Ascending aorta (tissue), 2 donors: Measurements from ENCODE around the gene TRIM33. TPM values are rescaled to one million over a fixed set of nuclear protein-coding genes. Genes with fewer than 3 reads are reported as not detected.

ENCODE experiments used
- DNase-seq, 2 donors: peaks; one replicate each; pipeline ENCODE4 v3.0.0-alpha.2; 2019; ENCODE audit warnings: low spot score in 2 of 2
- H3K27ac ChIP-seq, 2 donors: fragments of 200-600 bp; sonication (generic); one replicate each; pipeline ENCODE4 v1.5.1; 2016 to 2017; ENCODE audit warnings: mild to moderate bottlenecking in 1 of 2
- H3K27me3 ChIP-seq: fragments of 200-600 bp; sonication (generic); one replicate; pipeline ENCODE4 v1.5.1; 2017
- H3K36me3 ChIP-seq, 2 donors: fragments of 200-600 bp; sonication (generic); one replicate each; pipeline ENCODE4 v1.5.1; 2016
- H3K4me1 ChIP-seq, 2 donors: fragments of 200-600 bp; sonication (generic); one replicate each; pipeline ENCODE4 v1.5.1; 2016 to 2017; ENCODE audit warnings: mild to moderate bottlenecking in 1 of 2
- H3K4me3 ChIP-seq, 2 donors: fragments of 200-600 bp; sonication (generic); one replicate each; pipeline ENCODE4 v1.5.1; 2016 to 2017; ENCODE audit warnings: mild to moderate bottlenecking in 1 of 2
- H3K9me3 ChIP-seq, 2 donors: fragments of 200-600 bp; sonication (generic); one replicate each; pipeline ENCODE4 v1.5.1; 2016
- CTCF ChIP-seq, 3 experiments: fragments of 200-600 bp in 2 of 3; fragments of 450-650 bp in 1 of 3; sonication (generic) in 2 of 3; IDR thresholded peaks; one replicate each; pipeline ENCODE4 v1.5.1; 2016 to 2019; ENCODE audit warnings: antibody characterized with exemption in 3 of 3, mild to moderate bottlenecking in 1 of 3, moderate library complexity in 1 of 3
- intact Hi-C: fragments of 100-400 bp; cut with DNase I; formaldehyde crosslinking; loops from one replicate; pipeline ENCODE4 v1.15.1; 2023
- total RNA-seq: library from RNA; depleted of rRNA; stranded (reverse); fragments of >200 nt; gene quantifications from one replicate; pipeline ENCODE4 v1.1.0, GENCODE V29; 2016

TRIM33 gene
- total RNA-seq, 1 donor from 2014 or later: 42.5 TPM

GRCh38 chr1:114468047-114468446 lies 43.0 kb downstream of the TRIM33 start:
- H3K27ac ChIP-seq: no peak overlapping the region
- no peaks in the 10 kb centered on the region for H3K9me3 ChIP-seq
- H3K4me3 ChIP-seq: no peak overlapping the region
- H3K4me1 ChIP-seq: peaks cover 0 to 8% of the 10 kb centered on the region in 2 donors
- no peak for DNase-seq
- intact Hi-C loops: no loop called here
- no peaks in the 10 kb centered on the region for H3K27me3 ChIP-seq
- no peak for TF ChIP-seq CTCF (IDR thresholded peaks at IDR 0.05)
- H3K36me3 ChIP-seq: no peaks in the 10 kb centered on the region

GRCh38 chr1:114467491-114467890 lies 43.5 kb downstream of the TRIM33 start:
- intact Hi-C loops: no loop called here
- H3K36me3 ChIP-seq: no peaks in the 10 kb centered on the region
- no peak overlapping the region for H3K4me3 ChIP-seq
- peaks cover 0 to 8% of the 10 kb centered on the region in 2 donors for H3K4me1 ChIP-seq
- H3K9me3 ChIP-seq: no peaks in the 10 kb centered on the region
- TF ChIP-seq CTCF (IDR thresholded peaks at IDR 0.05): no peak
- H3K27ac ChIP-seq: no peak overlapping the region
- no peaks in the 10 kb centered on the region for H3K27me3 ChIP-seq
- DNase-seq: no peak

GRCh38 chr1:114466334-114467014 lies 44.5 kb downstream of the TRIM33 start:
- intact Hi-C loops: no loop called here

GRCh38 chr1:114462963-114463362 lies 48.0 kb downstream of the TRIM33 start:
- H3K4me1 ChIP-seq: peaks cover 0 to under 1% of the 10 kb centered on the region in 2 donors
- DNase-seq: no peak
- TF ChIP-seq CTCF (IDR thresholded peaks at IDR 0.05): no peak
- H3K36me3 ChIP-seq: no peaks in the 10 kb centered on the region
- intact Hi-C loops: no loop called here
- no peak overlapping the region for H3K4me3 ChIP-seq
- no peaks in the 10 kb centered on the region for H3K27me3 ChIP-seq
- H3K9me3 ChIP-seq: no peaks in the 10 kb centered on the region
- H3K27ac ChIP-seq: no peak overlapping the region

More at GRCh38 chr1:114466334-114467014, 44.5 kb downstream of the TRIM33 start:
- Histone ChIP-seq H3K9me3 (no peaks in the 10 kb centered on the region), H3K27ac (no peak overlapping the region), H3K27me3 (no peaks in the 10 kb centered on the region), H3K36me3 (no peaks in the 10 kb centered on the region), H3K4me1 (peaks cover 0 to 8% of the 10 kb centered on the region in 2 donors), H3K4me3 (no peak overlapping the region)
- no peak for DNase-seq
- TF ChIP-seq CTCF (IDR thresholded peaks at IDR 0.05): no peak

GRCh38 chr1:114462341-114462740 lies 48.7 kb downstream of the TRIM33 start:
- Histone ChIP-seq H3K4me1 (no peaks in the 10 kb centered on the region), H3K27me3 (no peaks in the 10 kb centered on the region), H3K4me3 (no peak overlapping the region), H3K27ac (no peak overlapping the region), H3K9me3 (no peaks in the 10 kb centered on the region), H3K36me3 (peaks cover 0 to under 1% of the 10 kb centered on the region in 2 donors)
- DNase-seq: no peak
- TF ChIP-seq CTCF (IDR thresholded peaks at IDR 0.05): no peak
- intact Hi-C loops: no loop called here
